ENCODE results near the gene PAK1.
"Not testable (repeated sequence)": the region's sequence is repeated elsewhere in the genome, so short reads cannot be mapped to it uniquely, and the experiment has no call there.

The PAK1 gene

GRCh38 chr11:77473801-77474683 is at the start of gene PAK1:
Gene PAK1 (minus strand): TSS chr11:77474094. CDS start chr11:77392520, 81,574 bp downstream.
- peak; percentile 49 to 53 for DNase-seq (ENCODE audit: low read depth in 2 of 2)

- DNase-seq (ENCODE audit: low read depth in 2 of 2) = peak; percentile 25 to 28
Observed at GRCh38 chr11:77522215-77522614, 48.3 kb upstream of the PAK1 start.

GRCh38 chr11:77519847-77520246 is 46.0 kb upstream of the PAK1 start:
- DNase-seq (ENCODE audit: low read depth in 2 of 2) = no peak

GRCh38 chr11:77518471-77518870 is 44.6 kb upstream of the PAK1 start:
- no peak for DNase-seq (ENCODE audit: low read depth in 2 of 2)

- no peak for DNase-seq (ENCODE audit: low read depth in 2 of 2)
Observed at GRCh38 chr11:77517753-77518152, 43.9 kb upstream of the PAK1 start.

- no peak for DNase-seq (ENCODE audit: low read depth in 2 of 2)
Observed at GRCh38 chr11:77517226-77517625, 43.3 kb upstream of the PAK1 start.

- no peak for DNase-seq (ENCODE audit: low read depth in 2 of 2)
Observed at GRCh38 chr11:77515483-77515882, 41.6 kb upstream of the PAK1 start.

GRCh38 chr11:77515063-77515462 is 41.2 kb upstream of the PAK1 start:
- no peak for DNase-seq (ENCODE audit: low read depth in 2 of 2)

GRCh38 chr11:77512092-77512491 is 38.2 kb upstream of the PAK1 start:
- no peak for DNase-seq (ENCODE audit: low read depth in 2 of 2)

- no peak for DNase-seq (ENCODE audit: low read depth in 2 of 2)
Observed at GRCh38 chr11:77510851-77511250, 37.0 kb upstream of the PAK1 start.

GRCh38 chr11:77510095-77510494 is 36.2 kb upstream of the PAK1 start:
- DNase-seq (ENCODE audit: low read depth in 2 of 2) = no peak

GRCh38 chr11:77508019-77508418 is 34.1 kb upstream of the PAK1 start:
- no peak for DNase-seq (ENCODE audit: low read depth in 2 of 2)

- peak; percentile 16 to 18 for DNase-seq (ENCODE audit: low read depth in 2 of 2)
Observed at GRCh38 chr11:77506857-77507256, 33.0 kb upstream of the PAK1 start.

- no peak for DNase-seq (ENCODE audit: low read depth in 2 of 2)
Observed at GRCh38 chr11:77505956-77506355, 32.1 kb upstream of the PAK1 start.

GRCh38 chr11:77503006-77503405 is 29.1 kb upstream of the PAK1 start:
- peak in 1 of 2 experiments; percentile 13 for DNase-seq (ENCODE audit: low read depth in 2 of 2)

GRCh38 chr11:77502346-77502905 is 28.5 kb upstream of the PAK1 start:
- no peak for DNase-seq (ENCODE audit: low read depth in 2 of 2)

GRCh38 chr11:77501758-77502157 is 27.9 kb upstream of the PAK1 start:
- DNase-seq (ENCODE audit: low read depth in 2 of 2) = no peak

- no peak for DNase-seq (ENCODE audit: low read depth in 2 of 2)
Observed at GRCh38 chr11:77497368-77497767, 23.5 kb upstream of the PAK1 start.

- DNase-seq (ENCODE audit: low read depth in 2 of 2) = no peak
Observed at GRCh38 chr11:77495526-77495925, 21.6 kb upstream of the PAK1 start.

- not testable (repeated sequence) for DNase-seq (ENCODE audit: low read depth in 2 of 2)
Observed at GRCh38 chr11:77490035-77490434, 16.1 kb upstream of the PAK1 start.

GRCh38 chr11:77487790-77488189 is 13.9 kb upstream of the PAK1 start:
- DNase-seq (ENCODE audit: low read depth in 2 of 2) = no peak

- no peak for DNase-seq (ENCODE audit: low read depth in 2 of 2)
Observed at GRCh38 chr11:77479746-77480352, 6.0 kb upstream of the PAK1 start.

- no peak for DNase-seq (ENCODE audit: low read depth in 2 of 2)
Observed at GRCh38 chr11:77475206-77475605, 1.3 kb upstream of the PAK1 start.

All from fibroblast of skin of left quadriceps (primary cell).